Activated CD8-positive, alpha-beta memory T cell treated with anti-CD3 and anti-CD28 coated beads, Interleukin-2, amount 50 U/mL, for 24 hours (primary cell): ENCODE measurements around the gene ZNF497.
A peak's percentile ranks its signal among the peaks of the same experiment; 100 is the strongest.
"Not testable (repeated sequence)": the region's sequence is repeated elsewhere in the genome, so short reads cannot be mapped to it uniquely, and the experiment has no call there.

Experiments
- DNase-seq: peaks from one replicate; pipeline ENCODE4 v3.0.0-alpha.2; 2020; ENCODE audit errors: extremely low read depth

Gene ZNF497

GRCh38 chr19:58362272-58362994 is at the start of gene ZNF497:
ZNF497 (minus strand) TSS chr19:58362751; CDS start chr19:58357635, 5,116 bp downstream.
- peak; percentile 87 for DNase-seq

GRCh38 chr19:58409010-58409790 is 46.6 kb upstream of the ZNF497 start:
- DNase-seq: no peak

- DNase-seq: peak; percentile 86
Observed at GRCh38 chr19:58408152-58409009, 45.8 kb upstream of the ZNF497 start, which contains the start of gene ZNF584. ZNF584 (plus strand) TSS chr19:58408649; CDS start chr19:58409148, 499 bp downstream.

- no peak for DNase-seq
Observed at GRCh38 chr19:58407658-58408151, 45.2 kb upstream of the ZNF497 start.

- no peak for DNase-seq
Observed at GRCh38 chr19:58406818-58407657, 44.5 kb upstream of the ZNF497 start.

- not testable (repeated sequence) for DNase-seq
Observed at GRCh38 chr19:58403920-58404478, 41.4 kb upstream of the ZNF497 start.

GRCh38 chr19:58401840-58402421 is 39.4 kb upstream of the ZNF497 start:
- DNase-seq: no peak

- DNase-seq: peak; percentile 96
Observed at GRCh38 chr19:58400916-58401839, 38.6 kb upstream of the ZNF497 start.

- DNase-seq: no peak
Observed at GRCh38 chr19:58400316-58400915, 37.9 kb upstream of the ZNF497 start.

GRCh38 chr19:58399903-58400302 is 37.4 kb upstream of the ZNF497 start:
- no peak for DNase-seq

- no peak for DNase-seq
Observed at GRCh38 chr19:58398545-58398944, 36.0 kb upstream of the ZNF497 start.

- DNase-seq: no peak
Observed at GRCh38 chr19:58398087-58398486, 35.5 kb upstream of the ZNF497 start.

GRCh38 chr19:58397533-58398037 is 35.0 kb upstream of the ZNF497 start:
- DNase-seq: no peak

GRCh38 chr19:58396691-58397532 is 34.4 kb upstream of the ZNF497 start:
- DNase-seq: no peak

- no peak for DNase-seq
Observed at GRCh38 chr19:58395979-58396627, 33.6 kb upstream of the ZNF497 start.

GRCh38 chr19:58395220-58395978 is 32.8 kb upstream of the ZNF497 start, which contains the start of gene RNF225:
RNF225 (plus strand) TSS chr19:58395656; CDS start chr19:58396090, 434 bp downstream.
- DNase-seq: no peak
